Smooth muscle cell of the brain vasculature (primary cell): ENCODE data around the gene NRBP1.

Experiments
- DNase-seq: peaks from one replicate; pipeline ENCODE4 v3.0.0-alpha.2; 2012; ENCODE audit warnings: low read depth, low spot score

The NRBP1 gene

DNA sequence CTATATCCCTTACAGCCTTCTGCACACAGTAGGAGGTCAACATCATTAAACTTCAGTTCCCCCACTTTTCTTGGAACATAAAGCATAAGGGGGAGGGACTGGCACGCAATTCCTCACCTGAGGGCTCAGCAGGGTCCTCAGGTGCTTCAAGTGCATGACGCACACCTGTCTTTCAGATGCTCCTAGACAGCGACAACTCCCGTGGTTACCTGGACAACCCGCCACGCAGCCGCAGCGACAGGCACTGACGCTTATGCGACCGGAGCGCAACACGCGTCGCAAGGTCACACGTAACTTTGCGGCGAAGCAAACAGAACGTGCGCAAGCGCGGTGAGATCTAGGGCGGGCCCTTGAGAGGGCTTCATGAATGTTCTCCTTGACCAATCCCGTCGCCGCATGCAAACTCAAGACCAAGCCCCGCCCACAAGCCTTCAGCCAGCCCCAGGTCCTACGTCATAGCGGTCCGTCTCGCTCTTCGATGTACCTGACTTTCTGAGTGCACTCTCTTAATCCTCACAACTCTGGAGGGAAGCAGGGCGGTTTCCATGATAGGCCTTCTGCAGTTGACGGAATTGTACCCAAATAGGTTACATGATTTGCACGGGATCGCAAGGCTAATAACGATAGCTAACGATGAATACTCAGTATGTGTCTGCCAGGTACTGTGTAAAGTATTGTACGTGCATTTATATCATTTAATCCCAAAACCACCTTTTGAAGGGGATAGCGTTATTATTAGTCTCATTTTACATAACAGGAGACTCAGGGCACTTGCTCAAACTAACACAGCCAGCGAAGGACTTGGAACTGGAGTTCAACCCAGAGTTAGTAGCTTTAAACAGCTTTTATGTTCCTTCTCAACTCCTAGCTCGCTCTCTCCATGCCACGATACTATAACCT is 61.3 kb downstream of the NRBP1 start, which contains the start of gene IFT172:
IFT172 (minus strand) TSS at position 246 of the 900 bp plus-strand sequence; CDS start at position 156, 90 bp downstream.
- DNase-seq = peak; percentile 91
